ENCODE measurements around the gene FAM168A.

GRCh38 chr11:73586791-73587190 is 11.1 kb downstream of the FAM168A start:
- TF ChIP-seq, protein P1, sequence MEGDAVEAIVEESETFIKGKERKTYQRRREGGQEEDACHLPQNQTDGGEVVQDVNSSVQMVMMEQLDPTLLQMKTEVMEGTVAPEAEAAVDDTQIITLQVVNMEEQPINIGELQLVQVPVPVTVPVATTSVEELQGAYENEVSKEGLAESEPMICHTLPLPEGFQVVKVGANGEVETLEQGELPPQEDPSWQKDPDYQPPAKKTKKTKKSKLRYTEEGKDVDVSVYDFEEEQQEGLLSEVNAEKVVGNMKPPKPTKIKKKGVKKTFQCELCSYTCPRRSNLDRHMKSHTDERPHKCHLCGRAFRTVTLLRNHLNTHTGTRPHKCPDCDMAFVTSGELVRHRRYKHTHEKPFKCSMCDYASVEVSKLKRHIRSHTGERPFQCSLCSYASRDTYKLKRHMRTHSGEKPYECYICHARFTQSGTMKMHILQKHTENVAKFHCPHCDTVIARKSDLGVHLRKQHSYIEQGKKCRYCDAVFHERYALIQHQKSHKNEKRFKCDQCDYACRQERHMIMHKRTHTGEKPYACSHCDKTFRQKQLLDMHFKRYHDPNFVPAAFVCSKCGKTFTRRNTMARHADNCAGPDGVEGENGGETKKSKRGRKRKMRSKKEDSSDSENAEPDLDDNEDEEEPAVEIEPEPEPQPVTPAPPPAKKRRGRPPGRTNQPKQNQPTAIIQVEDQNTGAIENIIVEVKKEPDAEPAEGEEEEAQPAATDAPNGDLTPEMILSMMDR (IDR thresholded peaks at IDR 0.05; ENCODE audit: low read depth, low read length, missing input control), result no peak
- no peak for TF ChIP-seq SP1 (IDR thresholded peaks at IDR 0.05)

Data from liver (tissue), 3 donors.